ENCODE results near the gene RPUSD1.
"Not testable (repeated sequence)": the region's sequence is repeated elsewhere in the genome, so short reads cannot be mapped to it uniquely, and the experiment has no call there.

Gene RPUSD1
- total RNA-seq = 32.7 to 33.6 reads per million in 2 donors

DNA sequence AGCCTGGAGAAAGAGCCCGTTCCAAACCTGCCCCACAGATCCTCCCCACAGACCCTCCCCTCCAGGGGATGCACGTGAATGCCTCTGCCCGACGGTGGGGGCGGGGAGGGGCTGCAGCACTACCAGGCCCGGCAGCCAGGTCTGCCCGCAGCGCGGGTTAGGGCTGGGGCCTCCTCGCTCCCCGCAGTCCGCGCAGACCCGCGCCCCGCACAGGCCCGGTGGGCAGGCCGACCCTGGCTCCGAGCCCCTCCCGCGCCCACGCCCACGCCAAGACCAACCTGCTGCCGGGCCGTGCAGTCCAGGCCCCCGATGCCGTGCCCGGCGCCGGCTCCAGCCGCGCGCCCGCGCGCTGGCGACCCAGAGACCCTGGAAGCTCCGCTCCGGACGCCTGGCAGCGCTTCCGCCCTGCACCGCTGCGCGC, at the start of gene RPUSD1:
TSS of gene RPUSD1 (minus strand) at position 404 of the 421 bp plus-strand sequence. CDS start 644 bp downstream, outside the sequence.
- no peak for DNase-seq

DNA sequence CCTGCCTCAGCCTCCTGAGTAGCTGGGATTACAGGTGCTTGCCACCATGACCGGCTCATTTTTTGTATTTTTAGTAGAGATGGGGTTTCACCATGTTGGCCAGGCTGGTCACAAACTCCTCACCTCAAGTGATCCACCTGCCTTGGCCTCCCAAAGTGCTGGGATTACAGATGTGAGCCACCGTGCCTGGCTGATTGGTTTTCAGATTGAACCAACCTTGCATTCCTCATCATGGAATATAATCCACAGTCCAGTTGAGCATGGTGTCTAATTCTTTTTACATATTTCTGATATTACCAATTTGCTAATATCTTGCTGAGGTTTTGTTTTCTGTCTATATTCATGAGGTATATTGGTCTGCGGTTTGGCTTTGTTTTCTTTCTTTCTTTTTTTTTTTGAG, 48.6 kb upstream of the RPUSD1 start:
- DNase-seq = not testable (repeated sequence)

GRCh38 chr16:836221-836620, 48.0 kb upstream of the RPUSD1 start:
- no peak for DNase-seq

- DNase-seq = no peak
Observed at GRCh38 chr16:835373-835772, 47.2 kb upstream of the RPUSD1 start.

DNA sequence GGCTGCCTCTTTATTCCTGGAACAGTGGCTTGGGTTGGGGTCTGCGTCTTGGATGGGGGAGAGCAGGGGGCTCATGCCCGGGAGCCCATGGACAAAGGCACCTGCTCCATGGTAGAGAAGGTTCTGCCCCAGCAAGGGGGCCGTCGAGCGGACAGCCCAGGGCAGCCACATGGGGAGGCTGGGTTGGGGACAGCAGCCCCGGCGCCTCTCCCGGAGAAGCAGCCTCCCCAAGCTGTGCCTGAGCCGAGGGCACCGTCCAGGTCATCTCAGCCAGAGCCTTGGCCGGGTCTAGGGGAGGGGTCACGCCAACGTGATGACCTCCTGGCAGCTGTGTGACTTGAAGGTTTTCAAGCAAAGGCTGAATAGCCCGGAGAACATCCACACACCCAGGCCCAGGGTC, 45.2 kb upstream of the RPUSD1 start:
- no peak for DNase-seq

- no peak for DNase-seq
Observed at GRCh38 chr16:832652-833336, 44.6 kb upstream of the RPUSD1 start.

GRCh38 chr16:831571-832413, 43.6 kb upstream of the RPUSD1 start:
- DNase-seq = no peak

- DNase-seq = no peak
Observed at GRCh38 chr16:830871-831570, 42.8 kb upstream of the RPUSD1 start.

DNA sequence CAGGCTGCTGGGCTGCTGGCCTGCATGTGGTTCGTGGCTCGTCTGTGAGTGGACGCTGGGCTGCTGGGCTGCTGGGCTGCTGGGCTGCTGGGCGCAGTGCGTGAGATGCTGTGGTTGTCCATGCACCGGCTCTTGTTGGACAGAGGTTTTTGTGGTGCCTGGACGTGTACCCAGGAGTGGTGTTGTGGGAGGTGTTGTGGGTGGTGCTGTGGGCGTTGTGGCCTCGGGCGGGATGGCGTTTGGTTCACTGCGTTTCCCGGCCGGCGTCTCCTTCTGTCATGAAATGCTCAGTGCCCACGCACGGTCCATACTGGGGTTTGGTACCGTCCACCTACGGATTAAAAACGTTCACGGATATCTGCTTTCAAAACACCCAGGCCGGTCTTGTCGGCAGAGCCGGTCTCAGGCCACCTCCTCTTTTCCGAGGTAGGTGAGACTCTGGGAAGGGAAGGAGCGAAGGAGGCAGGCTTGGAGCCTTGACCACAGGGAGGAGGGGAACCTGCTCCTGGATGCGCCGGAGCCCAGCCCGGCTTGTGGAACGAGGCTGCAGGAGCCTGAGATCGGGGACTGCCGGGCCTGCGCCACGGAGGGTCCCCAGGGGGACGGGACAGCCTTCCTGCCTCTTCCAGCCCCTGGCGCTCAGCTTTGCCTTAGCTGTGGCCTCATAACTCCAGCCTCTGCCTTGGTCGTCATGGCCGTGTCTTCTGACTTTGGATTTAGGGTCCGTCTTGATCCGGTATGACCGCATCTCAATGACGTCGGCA, 42.1 kb upstream of the RPUSD1 start:
- no peak for DNase-seq

- no peak for DNase-seq
Observed at GRCh38 chr16:828891-829290, 40.7 kb upstream of the RPUSD1 start.

DNA sequence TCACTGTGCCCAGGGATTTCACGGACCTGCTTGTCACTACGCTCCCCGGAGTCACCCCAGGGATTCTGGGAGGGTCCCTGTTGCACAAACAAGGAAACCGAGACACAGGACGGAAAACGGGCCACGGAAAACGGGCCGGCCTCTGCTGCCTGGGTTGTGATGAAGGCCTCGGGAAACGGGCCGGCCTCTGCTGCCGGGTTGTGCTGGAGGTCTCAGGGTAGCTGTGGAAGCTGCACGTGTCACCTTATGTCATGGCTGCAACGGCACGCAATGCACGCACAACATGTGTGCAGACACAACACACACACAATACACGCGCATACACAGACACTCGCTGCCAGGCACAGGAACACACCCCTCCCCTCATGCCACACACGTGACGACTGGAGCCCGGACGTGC, 39.3 kb upstream of the RPUSD1 start:
- no peak for DNase-seq

DNA sequence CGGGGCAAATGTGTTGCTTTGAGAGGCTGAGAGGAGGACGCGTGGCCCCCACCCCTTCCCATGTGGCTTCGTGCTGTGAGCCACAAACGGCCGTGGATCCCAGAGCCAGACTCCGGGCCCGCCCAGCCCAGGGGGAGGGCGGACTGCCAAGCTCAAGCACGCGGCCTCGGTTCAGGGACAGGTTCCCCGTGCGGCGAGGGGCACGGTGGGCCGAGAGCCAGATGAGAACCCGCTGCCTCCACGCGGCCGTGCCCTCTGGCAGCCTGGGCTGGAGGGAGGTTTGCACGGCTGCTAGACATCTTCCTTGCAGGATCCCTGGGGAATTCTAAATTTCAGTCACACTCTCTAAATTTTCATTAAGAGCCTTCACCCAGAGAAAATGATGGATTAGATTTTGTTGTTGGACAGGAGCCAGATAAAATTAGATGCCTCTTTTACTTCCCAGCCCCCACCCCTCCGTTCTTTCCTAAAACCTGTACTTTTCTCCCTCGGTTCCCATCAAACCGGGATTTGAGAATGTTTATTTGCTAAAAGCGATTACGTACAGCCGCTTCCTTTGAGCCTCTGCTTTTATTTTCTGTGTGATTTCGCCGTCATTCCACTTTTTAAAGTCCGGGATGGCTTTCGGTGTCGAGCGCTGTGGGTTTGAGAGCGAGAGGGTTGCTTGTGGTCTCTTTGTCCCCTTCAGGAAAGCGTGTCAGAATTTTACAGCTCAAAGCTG, 37.3 kb upstream of the RPUSD1 start:
- no peak for DNase-seq

DNA sequence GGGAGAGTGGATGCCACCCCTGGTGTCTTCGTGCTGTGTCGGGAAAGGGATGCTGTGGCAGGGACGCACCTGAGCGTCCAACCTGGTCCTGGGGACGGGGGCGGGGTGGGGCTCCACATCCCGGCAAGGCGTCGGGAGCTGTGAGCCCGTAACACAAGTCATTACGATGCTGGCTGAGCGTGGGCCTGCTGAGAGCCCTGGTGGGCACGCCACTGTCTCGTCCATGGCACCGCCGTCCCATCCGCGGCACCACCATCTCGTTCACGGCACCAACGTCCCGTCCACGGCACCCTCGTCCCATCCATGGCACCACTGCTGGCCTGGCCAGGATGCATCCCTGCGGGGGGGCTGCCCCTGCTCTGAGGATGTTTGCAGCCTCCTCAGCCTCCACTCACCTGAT, 36.4 kb upstream of the RPUSD1 start:
- DNase-seq = no peak

GRCh38 chr16:824194-824593, 36.0 kb upstream of the RPUSD1 start:
- no peak for DNase-seq

GRCh38 chr16:822909-823297, 34.7 kb upstream of the RPUSD1 start:
- DNase-seq = no peak

- no peak for DNase-seq
Observed at GRCh38 chr16:822174-822908, 34.2 kb upstream of the RPUSD1 start.

DNA sequence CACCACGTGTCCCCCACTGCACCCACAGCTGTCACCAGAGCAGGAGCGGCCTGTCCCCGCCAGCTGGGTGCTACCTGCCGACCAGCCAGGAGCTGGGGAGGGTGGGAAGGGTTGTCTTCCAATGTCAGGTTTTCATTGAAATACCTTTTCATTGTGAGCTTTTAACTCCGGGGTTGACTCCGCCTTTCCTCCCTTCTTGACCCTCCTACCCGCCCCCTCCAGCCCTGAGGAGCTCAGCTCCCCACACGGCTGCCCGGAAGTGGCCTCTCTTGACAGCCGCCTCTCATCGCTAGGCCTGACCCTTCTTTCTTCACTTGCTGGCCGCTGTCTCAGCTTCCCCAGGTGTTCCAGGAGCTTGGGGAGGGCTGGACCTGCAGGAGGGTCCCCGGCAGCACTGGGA, 33.6 kb upstream of the RPUSD1 start:
- DNase-seq = no peak

GRCh38 chr16:820748-821147, 32.6 kb upstream of the RPUSD1 start:
- no peak for DNase-seq

DNA sequence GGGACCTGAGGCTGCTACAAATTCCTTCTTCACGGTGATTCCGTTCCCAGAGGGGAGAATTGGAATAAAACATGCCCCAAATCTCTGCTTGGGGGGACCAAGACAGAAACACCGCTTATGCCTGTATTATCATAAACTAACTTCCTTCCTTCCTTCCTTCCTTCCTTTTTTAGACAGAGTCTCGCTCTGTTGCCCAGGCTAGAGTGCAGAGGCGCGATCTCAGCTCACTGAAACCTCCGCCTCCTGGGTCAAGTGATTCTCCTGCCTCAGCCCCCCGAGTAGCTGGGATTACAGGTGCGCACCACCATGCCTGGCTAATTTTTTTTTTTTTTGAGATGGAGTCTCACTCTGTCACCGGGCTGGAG, 31.8 kb upstream of the RPUSD1 start:
- DNase-seq = not testable (repeated sequence)

DNA sequence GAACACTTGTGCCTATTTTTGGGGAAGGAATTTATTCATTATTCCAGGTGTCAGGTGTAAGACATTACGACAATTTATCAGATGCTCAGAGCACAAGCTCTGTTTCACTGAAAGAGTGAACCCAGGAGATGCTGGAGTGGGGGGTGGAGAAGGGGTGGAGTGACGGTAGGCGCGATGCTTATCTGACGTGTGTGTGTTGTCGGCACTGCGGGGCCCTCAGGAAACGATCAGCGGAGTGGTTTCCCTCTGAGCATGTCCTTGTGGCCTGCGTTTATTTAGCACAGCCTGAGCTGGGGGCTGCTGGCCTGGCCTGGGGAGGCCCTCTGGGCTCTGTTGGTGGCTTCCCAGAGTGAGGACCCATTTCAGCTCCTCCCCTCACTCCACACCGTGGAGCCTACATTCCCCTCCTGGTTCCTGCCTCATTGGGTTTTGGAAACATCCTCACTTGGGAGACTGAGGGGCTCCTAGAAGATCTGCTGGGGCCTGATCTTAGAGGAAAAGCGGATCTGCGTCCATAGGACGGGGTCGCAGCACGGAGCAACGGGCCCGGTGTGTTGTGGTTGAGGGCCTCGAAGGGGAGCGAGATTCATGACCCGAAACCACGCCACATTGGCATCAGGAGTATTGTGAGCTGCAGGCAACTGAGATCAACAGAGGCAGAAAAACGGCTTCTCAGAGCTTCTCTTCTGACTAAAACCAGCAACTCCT, 31.3 kb upstream of the RPUSD1 start:
- DNase-seq = no peak

- no peak for DNase-seq
Observed at GRCh38 chr16:818592-818991, 30.4 kb upstream of the RPUSD1 start.
